Measurements from ENCODE around the gene XIRP1.

Gene XIRP1

GRCh38 chr3:39177708-39178332 lies 14.6 kb downstream of the XIRP1 start:
- ATAC-seq = peak; percentile 55
- TF ChIP-seq RARB (CRISPR knock-in tag; IDR thresholded peaks at IDR 0.05) (no peak), TCF4 (CRISPR knock-in tag; IDR thresholded peaks at IDR 0.05; ENCODE audit: borderline replicate concordance) (no peak)

DNA sequence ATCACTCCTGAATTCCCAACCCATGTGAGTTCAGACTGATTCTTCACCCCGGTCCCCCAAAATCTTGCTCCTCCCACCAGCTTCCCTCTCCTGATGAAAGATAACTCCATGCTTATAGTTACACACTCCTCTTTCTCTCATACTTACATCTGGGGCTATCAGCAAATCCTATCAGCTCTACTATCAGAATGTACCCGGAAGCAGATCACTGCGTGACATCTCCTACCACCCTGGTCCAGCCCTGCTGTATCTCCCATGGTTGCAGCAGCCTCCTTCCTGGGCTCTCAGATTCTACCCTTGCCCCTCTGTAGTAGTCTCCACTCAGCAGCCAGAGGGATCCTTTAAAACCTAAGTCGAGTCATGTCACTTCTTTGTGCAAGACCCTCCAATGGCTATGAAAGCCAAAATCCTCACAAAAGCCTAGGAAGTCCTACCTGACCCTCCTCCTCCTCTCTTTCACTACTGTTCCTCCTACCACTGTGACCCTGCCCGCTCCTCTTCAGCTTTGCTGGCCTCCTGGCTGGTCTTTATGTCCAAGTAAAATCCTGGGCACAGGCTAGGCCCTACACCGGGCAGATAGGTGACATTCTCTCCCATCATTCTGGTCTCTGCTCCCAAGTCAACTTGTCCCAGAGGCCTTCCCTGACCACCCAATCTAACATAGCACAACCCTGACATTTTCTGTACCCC lies 16.2 kb downstream of the XIRP1 start:
- no peak for ATAC-seq
- TF ChIP-seq RARB (CRISPR knock-in tag; IDR thresholded peaks at IDR 0.05) = no peak
- TF ChIP-seq TCF4 (CRISPR knock-in tag; IDR thresholded peaks at IDR 0.05; ENCODE audit: borderline replicate concordance) = no peak
- TF ChIP-seq CSRNP3 (CRISPR knock-in tag; IDR thresholded peaks at IDR 0.05) = no peak
- TF ChIP-seq ZFP30 (CRISPR knock-in tag; IDR thresholded peaks at IDR 0.05) = no peak
- no peak for TF ChIP-seq ZNF70 (CRISPR knock-in tag; IDR thresholded peaks at IDR 0.05)
- TF ChIP-seq ZC3H10 (CRISPR knock-in tag; IDR thresholded peaks at IDR 0.05) = no peak
- TF ChIP-seq TOX (CRISPR knock-in tag; IDR thresholded peaks at IDR 0.05; ENCODE audit: borderline replicate concordance) = no peak
- TF ChIP-seq ESRRG (CRISPR knock-in tag; IDR thresholded peaks at IDR 0.05) = no peak
- TF ChIP-seq CSDC2 (CRISPR knock-in tag; IDR thresholded peaks at IDR 0.05) = no peak
- TF ChIP-seq ZNF8 (CRISPR knock-in tag; IDR thresholded peaks at IDR 0.05) = no peak
- TF ChIP-seq TSHZ2 (CRISPR knock-in tag; IDR thresholded peaks at IDR 0.05) = no peak
- TF ChIP-seq, protein P1, sequence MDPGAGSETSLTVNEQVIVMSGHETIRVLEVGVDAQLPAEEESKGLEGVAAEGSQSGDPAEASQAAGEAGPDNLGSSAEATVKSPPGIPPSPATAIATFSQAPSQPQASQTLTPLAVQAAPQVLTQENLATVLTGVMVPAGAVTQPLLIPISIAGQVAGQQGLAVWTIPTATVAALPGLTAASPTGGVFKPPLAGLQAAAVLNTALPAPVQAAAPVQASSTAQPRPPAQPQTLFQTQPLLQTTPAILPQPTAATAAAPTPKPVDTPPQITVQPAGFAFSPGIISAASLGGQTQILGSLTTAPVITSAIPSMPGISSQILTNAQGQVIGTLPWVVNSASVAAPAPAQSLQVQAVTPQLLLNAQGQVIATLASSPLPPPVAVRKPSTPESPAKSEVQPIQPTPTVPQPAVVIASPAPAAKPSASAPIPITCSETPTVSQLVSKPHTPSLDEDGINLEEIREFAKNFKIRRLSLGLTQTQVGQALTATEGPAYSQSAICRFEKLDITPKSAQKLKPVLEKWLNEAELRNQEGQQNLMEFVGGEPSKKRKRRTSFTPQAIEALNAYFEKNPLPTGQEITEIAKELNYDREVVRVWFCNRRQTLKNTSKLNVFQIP (CRISPR knock-in tag; IDR thresholded peaks at IDR 0.05; ENCODE audit: borderline replicate concordance, low read depth) = no peak
- TF ChIP-seq, protein P2, sequence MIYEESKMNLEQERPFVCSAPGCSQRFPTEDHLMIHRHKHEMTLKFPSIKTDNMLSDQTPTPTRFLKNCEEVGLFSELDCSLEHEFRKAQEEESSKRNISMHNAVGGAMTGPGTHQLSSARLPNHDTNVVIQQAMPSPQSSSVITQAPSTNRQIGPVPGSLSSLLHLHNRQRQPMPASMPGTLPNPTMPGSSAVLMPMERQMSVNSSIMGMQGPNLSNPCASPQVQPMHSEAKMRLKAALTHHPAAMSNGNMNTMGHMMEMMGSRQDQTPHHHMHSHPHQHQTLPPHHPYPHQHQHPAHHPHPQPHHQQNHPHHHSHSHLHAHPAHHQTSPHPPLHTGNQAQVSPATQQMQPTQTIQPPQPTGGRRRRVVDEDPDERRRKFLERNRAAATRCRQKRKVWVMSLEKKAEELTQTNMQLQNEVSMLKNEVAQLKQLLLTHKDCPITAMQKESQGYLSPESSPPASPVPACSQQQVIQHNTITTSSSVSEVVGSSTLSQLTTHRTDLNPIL (CRISPR knock-in tag; IDR thresholded peaks at IDR 0.05; ENCODE audit: low read depth) = no peak
- TF ChIP-seq ISL1 (CRISPR knock-in tag; IDR thresholded peaks at IDR 0.05) = no peak

- ATAC-seq = no peak
- no peak for TF ChIP-seq ZNF70 (CRISPR knock-in tag; IDR thresholded peaks at IDR 0.05)
- no peak for TF ChIP-seq ZC3H10 (CRISPR knock-in tag; IDR thresholded peaks at IDR 0.05)
- TF ChIP-seq CSRNP3 (CRISPR knock-in tag; IDR thresholded peaks at IDR 0.05) = no peak
- TF ChIP-seq ARNTL (CRISPR knock-in tag; IDR thresholded peaks at IDR 0.05; ENCODE audit: borderline replicate concordance, low read depth) = no peak
- TF ChIP-seq PPARA (CRISPR knock-in tag; IDR thresholded peaks at IDR 0.05; ENCODE audit: borderline replicate concordance) = no peak
- TF ChIP-seq, protein P2 (CRISPR knock-in tag; IDR thresholded peaks at IDR 0.05; ENCODE audit: low read depth) = no peak
- TF ChIP-seq TOX (CRISPR knock-in tag; IDR thresholded peaks at IDR 0.05; ENCODE audit: borderline replicate concordance) = no peak
Observed at GRCh38 chr3:39173318-39174125, 18.9 kb downstream of the XIRP1 start.
